Left renal cortex interstitium (tissue), 4 donors: ENCODE measurements around the gene EFTUD2. TPM values are rescaled to one million over a fixed set of nuclear protein-coding genes. Genes with fewer than 3 reads are reported as not detected.
A peak's percentile ranks its signal among the peaks of the same experiment; 100 is the strongest.

Experiments used
- DNase-seq, 4 donors: peaks; one replicate each; pipeline ENCODE4 v3.0.0-alpha.2; 2013; ENCODE audit warnings: low read depth in 4 of 4, low spot score in 2 of 4, missing footprints in 1 of 4
- polyA plus RNA-seq, 4 donors: library from polyadenylated mRNA; unstranded; fragments of 120-200 nt; gene quantifications; one replicate each; pipeline ENCODE4 v1.2.1, GENCODE V29; 2013; ENCODE audit not compliant: insufficient read length in 4 of 4

EFTUD2 gene
- polyA plus RNA-seq, 4 donors: 93.7 to 126 (median 105) TPM

GRCh38 chr17:44898768-44899073, 524 bp downstream of the EFTUD2 start:
- DNase-seq: no peak

- DNase-seq: no peak
Observed at GRCh38 chr17:44894642-44895041, 4.6 kb downstream of the EFTUD2 start.

- no peak for DNase-seq
Observed at GRCh38 chr17:44892250-44892649, 7.0 kb downstream of the EFTUD2 start.

GRCh38 chr17:44889003-44889402, 10.2 kb downstream of the EFTUD2 start:
- DNase-seq: no peak

GRCh38 chr17:44887971-44888954, 11.0 kb downstream of the EFTUD2 start:
- DNase-seq: no peak

GRCh38 chr17:44887016-44887415, 12.2 kb downstream of the EFTUD2 start:
- no peak for DNase-seq

- DNase-seq: no peak
Observed at GRCh38 chr17:44884941-44885340, 14.3 kb downstream of the EFTUD2 start.

- DNase-seq: no peak
Observed at GRCh38 chr17:44881145-44881544, 18.1 kb downstream of the EFTUD2 start.

- DNase-seq: no peak
Observed at GRCh38 chr17:44880062-44880461, 19.2 kb downstream of the EFTUD2 start.

- DNase-seq: no peak
Observed at GRCh38 chr17:44879376-44879775, 19.9 kb downstream of the EFTUD2 start.

- DNase-seq: peak in 1 of 4 donors; percentile 37
Observed at GRCh38 chr17:44878627-44879221, 20.5 kb downstream of the EFTUD2 start.

GRCh38 chr17:44877121-44877520, 22.1 kb downstream of the EFTUD2 start:
- DNase-seq: no peak

- DNase-seq: no peak
Observed at GRCh38 chr17:44875761-44876160, 23.5 kb downstream of the EFTUD2 start.

GRCh38 chr17:44872131-44872768, 27.0 kb downstream of the EFTUD2 start:
- DNase-seq: no peak

GRCh38 chr17:44871556-44871955, 27.7 kb downstream of the EFTUD2 start:
- DNase-seq: no peak

- no peak for DNase-seq
Observed at GRCh38 chr17:44867841-44868240, 31.4 kb downstream of the EFTUD2 start.

GRCh38 chr17:44865931-44866330, 33.3 kb downstream of the EFTUD2 start:
- DNase-seq: no peak

GRCh38 chr17:44865231-44865660, 34.0 kb downstream of the EFTUD2 start:
- peak in 3 of 4 donors; percentile 48 to 71 (median 53) for DNase-seq

- no peak for DNase-seq
Observed at GRCh38 chr17:44864831-44865230, 34.4 kb downstream of the EFTUD2 start.

- DNase-seq: no peak
Observed at GRCh38 chr17:44863061-44863918, 36.0 kb downstream of the EFTUD2 start.
